HG03175 (cell line): ENCODE measurements around the gene GPRIN3.

ENCODE experiments used
- ATAC-seq: cut with Tn5 transposase; IDR thresholded peaks from one replicate; pipeline ENCODE4 v1.9.1; 2021; ENCODE audit warnings: mild to moderate bottlenecking, moderate library complexity; ENCODE audit not compliant: unreplicated experiment

Gene GPRIN3

DNA sequence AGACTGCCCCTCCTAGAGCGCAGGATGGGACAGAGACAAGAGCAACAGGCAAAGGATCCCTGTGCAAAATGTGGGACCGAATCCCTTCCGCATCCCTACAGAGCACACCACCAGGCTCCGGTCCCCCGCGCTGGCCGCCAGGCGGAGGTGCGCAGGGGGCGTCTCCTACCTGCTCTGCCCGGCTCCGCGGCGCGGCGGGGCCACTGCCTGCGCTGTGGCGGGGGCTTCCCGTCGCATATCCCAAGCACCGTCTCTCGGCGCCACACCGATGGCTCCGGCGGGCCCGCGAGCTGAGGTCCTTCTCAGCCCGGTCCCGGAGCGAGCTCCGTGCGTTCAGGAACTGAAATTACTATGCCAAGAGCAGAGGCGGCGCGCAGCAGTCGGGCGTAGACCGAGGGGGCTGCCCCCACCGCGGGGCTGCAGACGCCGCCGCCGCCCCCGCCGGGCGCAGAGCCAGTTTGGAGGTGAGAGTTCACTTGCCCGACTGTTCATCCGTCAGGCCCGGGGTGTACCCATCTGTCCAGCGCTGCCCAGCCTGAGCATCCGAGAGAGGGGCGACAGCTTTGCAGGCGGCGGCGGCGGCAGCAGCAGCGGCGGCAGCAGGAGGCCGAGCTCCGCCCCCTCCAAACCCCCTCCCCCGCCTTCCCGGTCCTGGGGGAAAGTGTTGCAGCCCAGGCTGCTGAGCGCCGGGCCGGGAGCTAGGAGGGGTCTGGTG, at the start of gene GPRIN3:
Gene GPRIN3, minus strand, starts transcription at position 355 of the 715 bp plus-strand sequence. CDS start 57,690 bp downstream, outside the sequence.
- ATAC-seq = peak; percentile 47

GRCh38 chr4:89357340-89357739, 49.7 kb upstream of the GPRIN3 start:
- ATAC-seq = no peak

GRCh38 chr4:89356086-89356485, 48.5 kb upstream of the GPRIN3 start:
- ATAC-seq = no peak

GRCh38 chr4:89353514-89353913, 45.9 kb upstream of the GPRIN3 start:
- no peak for ATAC-seq

- no peak for ATAC-seq
These were observed 44.9 kb upstream of the GPRIN3 start for GRCh38 chr4:89352541-89352940.

- ATAC-seq = no peak
These were observed 43.6 kb upstream of the GPRIN3 start for GRCh38 chr4:89351201-89351600.

DNA sequence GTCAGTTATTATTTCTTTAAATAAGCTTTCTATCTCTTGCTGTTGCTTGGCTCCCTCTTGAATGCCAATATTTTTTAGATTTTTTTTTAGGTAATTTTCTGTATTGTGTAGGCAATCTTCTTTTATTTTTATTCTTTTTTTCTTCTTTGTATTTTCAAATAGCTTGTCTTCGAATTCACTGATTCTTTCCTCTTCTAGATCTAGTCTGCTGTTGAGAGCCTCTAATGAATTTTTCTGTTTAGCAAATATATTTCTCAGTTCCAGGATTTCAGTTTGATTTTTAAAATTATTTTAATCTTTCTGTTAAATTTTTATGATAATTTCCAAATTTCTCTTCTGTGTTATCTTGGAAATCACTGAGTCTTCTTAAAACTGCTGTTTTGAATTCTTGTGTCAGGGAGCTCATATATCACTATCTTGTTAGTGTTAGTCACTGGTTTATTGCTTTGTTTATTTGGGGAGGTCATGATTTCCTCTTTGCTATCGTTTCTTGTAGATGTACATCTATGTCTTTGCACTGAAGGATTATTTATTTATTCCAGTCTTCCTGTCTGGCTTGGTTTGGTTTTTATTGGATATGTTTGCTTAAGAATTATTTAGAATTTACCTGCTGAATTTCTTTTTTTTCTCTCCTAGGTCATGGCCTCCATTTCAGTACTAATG, 39.9 kb upstream of the GPRIN3 start:
- ATAC-seq = no peak

DNA sequence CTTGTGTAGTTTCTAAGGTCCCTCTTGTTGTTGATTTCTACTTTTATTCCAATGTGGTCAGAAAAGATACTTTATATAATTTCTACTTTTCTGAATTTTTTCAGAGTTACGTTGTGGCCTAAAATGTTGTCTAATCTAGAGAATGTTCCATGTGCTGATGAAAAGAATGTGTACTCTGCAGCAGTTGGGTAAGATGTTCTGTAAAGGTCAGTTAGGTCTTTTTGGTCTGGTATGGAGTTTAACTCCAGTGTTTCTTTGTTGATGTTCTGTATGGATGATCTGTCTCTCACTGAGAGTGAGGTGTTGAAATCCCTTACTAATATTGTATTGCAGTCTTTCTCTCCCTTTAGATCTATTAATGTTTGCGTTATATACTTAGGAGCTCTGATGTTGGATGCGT, 37.0 kb upstream of the GPRIN3 start:
- no peak for ATAC-seq

GRCh38 chr4:89338206-89338605, 30.6 kb upstream of the GPRIN3 start:
- ATAC-seq = no peak

DNA sequence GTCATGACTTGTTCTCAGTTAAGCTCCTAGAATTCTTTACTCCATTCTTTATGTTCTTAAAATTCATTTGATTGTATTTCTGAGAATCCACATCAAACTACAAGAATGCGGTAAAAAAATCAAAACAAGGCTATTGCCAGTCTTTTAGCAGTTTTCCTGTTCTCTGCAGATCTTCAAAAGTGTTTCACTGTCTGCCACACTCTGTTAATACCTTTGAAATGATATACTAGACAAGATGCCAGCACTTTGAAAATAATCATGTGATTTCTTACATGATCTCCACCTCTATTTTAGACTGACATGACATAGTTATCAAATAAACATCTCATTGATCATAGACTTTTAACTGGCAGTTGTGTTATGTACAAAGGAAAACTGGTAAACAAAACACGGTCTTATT, 30.1 kb upstream of the GPRIN3 start:
- no peak for ATAC-seq

GRCh38 chr4:89336818-89337420, 29.3 kb upstream of the GPRIN3 start:
- ATAC-seq = no peak

GRCh38 chr4:89334830-89335229, 27.2 kb upstream of the GPRIN3 start:
- ATAC-seq = no peak

DNA sequence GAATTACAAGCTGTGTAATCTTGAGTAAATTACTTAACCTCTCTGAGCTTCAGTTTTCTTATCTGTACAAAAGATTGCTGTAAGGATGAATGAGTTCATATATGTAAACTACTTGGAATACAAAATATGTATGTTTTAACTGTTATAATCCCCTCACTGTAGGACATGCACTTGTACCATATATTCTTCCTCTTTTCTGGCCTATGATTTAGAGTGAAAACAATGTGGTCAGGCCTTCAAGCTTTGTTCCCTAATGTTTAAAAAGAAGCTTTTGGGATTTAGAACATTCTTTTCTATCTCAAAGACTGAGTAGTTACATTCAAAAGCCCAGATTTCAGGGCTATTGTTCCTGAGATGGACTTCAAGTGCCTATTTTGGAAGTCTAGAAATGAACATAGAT, 26.7 kb upstream of the GPRIN3 start:
- no peak for ATAC-seq

GRCh38 chr4:89331686-89332544, 24.3 kb upstream of the GPRIN3 start:
- no peak for ATAC-seq

- no peak for ATAC-seq
These were observed 23.6 kb upstream of the GPRIN3 start for GRCh38 chr4:89331197-89331596.

GRCh38 chr4:89329280-89329679, 21.7 kb upstream of the GPRIN3 start:
- no peak for ATAC-seq

- peak; percentile 95 for ATAC-seq
These were observed 17.1 kb upstream of the GPRIN3 start for GRCh38 chr4:89324671-89325070.

DNA sequence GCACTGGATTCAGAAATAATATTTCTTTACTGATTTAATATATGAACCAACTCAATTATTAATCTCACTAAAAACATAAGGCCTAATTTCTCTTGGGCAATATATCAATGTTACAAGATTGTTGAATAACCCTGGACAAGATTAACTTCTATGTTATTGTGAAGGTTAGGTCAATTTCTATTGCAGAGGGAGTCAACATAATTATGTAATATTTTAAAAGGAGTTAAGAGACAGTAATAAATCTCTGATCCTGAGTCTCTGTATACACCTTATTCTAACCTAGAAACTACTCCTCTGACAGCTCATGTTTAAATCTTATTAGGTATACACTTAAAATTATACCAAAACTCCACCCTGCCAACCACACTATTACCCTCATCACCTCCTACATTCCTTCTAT, 15.1 kb upstream of the GPRIN3 start:
- no peak for ATAC-seq

DNA sequence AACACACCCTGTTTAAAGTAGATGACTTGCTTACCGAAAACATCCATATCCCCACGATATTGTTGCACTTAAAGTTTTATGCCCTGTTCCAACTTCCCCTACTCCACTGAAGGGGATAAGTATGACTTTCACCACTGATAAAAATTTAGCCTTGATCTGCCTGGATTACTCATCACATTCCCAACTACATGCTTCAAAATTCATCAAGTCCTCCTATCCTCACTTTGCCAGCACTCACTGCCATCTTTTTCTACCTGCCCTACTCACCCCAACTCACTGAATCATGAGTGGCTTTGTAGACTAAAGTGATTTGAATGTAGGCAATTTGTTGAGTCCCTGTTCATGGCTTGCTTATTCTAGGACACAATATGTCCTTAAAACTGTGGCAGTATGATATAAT, 12.2 kb upstream of the GPRIN3 start:
- no peak for ATAC-seq

- no peak for ATAC-seq
These were observed 9.3 kb upstream of the GPRIN3 start for GRCh38 chr4:89316931-89317366.

DNA sequence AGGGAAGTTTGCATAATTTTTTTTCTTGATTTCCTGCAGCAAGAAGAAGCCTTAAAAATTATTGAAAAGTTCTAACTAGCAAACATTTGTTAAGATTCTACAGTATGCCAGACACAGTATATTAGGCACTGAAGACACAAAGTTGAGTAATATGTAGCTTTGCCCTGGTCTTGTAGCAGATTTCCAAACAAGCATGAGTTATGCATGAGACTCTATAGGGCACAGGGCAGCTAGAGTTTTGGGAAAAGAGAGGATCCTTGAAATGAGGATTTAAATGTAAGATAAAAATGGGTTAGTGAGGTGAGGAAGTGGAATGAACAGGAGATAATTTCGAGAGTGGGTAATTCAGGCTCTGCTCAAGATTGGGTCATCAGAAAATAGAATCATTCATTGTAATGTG, 8.6 kb upstream of the GPRIN3 start:
- ATAC-seq = no peak
